ENCODE results near the gene MPRIP. TPM values are rescaled to one million over a fixed set of nuclear protein-coding genes. Genes with fewer than 3 reads are reported as not detected.

MPRIP gene
- total RNA-seq, 1 experiment from 2014 or later: 132 TPM

GRCh38 chr17:17198281-17198680 is 156.0 kb downstream of the MPRIP start:
- Mint-ChIP-seq H3K36me3 (ENCODE audit: insufficient read depth in 1 of 3, low read depth in 3 of 3) (no peaks in the 10 kb centered on the region), H3K4me3 (no peak overlapping the region), H3K4me1 (no peaks in the 10 kb centered on the region), H3K27ac (no peak overlapping the region), H3K27me3 (ENCODE audit: low read depth) (peaks cover 4% of the 10 kb centered on the region), H3K9me3 (no peaks in the 10 kb centered on the region)
- H3K23ac ChIP-seq (ENCODE audit: insufficient read length, low read depth, low read length): no peak overlapping the region
- no peak overlapping the region for H3K18ac ChIP-seq (ENCODE audit: insufficient read length, low read depth, low read length)
- no peaks in the 10 kb centered on the region for H4K20me1 ChIP-seq (ENCODE audit: control insufficient read depth, insufficient read depth, insufficient read length)
- H2BK20ac ChIP-seq (ENCODE audit: low read depth, low read length, poor library complexity, severe bottlenecking): no peak overlapping the region
- H3K4me2 ChIP-seq (ENCODE audit: insufficient read depth, insufficient read length, low read length): no peak overlapping the region
- no peak overlapping the region for H3K4ac ChIP-seq (ENCODE audit: low read depth, low read length)
- no peak overlapping the region for H2AK5ac ChIP-seq (ENCODE audit: insufficient read length, low read length)
- no peak overlapping the region for H3K27ac ChIP-seq (ENCODE audit: insufficient read length, low read depth, low read length)
- H3K23me2 ChIP-seq (ENCODE audit: insufficient read length, low read depth, low read length, poor library complexity, severe bottlenecking): peaks cover 3% of the 10 kb centered on the region
- no peaks in the 10 kb centered on the region for H3K79me2 ChIP-seq (ENCODE audit: insufficient read depth, low read length)
- no peak overlapping the region for H3T11ph ChIP-seq (ENCODE audit: low read length)
- H2BK5ac ChIP-seq (ENCODE audit: insufficient read length, low read length): no peak overlapping the region
- TF ChIP-seq, protein P1, sequence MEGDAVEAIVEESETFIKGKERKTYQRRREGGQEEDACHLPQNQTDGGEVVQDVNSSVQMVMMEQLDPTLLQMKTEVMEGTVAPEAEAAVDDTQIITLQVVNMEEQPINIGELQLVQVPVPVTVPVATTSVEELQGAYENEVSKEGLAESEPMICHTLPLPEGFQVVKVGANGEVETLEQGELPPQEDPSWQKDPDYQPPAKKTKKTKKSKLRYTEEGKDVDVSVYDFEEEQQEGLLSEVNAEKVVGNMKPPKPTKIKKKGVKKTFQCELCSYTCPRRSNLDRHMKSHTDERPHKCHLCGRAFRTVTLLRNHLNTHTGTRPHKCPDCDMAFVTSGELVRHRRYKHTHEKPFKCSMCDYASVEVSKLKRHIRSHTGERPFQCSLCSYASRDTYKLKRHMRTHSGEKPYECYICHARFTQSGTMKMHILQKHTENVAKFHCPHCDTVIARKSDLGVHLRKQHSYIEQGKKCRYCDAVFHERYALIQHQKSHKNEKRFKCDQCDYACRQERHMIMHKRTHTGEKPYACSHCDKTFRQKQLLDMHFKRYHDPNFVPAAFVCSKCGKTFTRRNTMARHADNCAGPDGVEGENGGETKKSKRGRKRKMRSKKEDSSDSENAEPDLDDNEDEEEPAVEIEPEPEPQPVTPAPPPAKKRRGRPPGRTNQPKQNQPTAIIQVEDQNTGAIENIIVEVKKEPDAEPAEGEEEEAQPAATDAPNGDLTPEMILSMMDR (conservative IDR thresholded peaks at IDR 0.05): no peak
- no peak overlapping the region for H3K56ac ChIP-seq (ENCODE audit: insufficient read length, low read depth, low read length)
- WGBS (ENCODE audit: extremely low coverage, insufficient read length, low lambda C conversion rate): no CpG with 5 or more reads among the region's 1 CpG
- H2BK12ac ChIP-seq (ENCODE audit: insufficient read length, low read depth, low read length): no peak overlapping the region
- no peaks in the 10 kb centered on the region for H3K9me3 ChIP-seq (ENCODE audit: control insufficient read depth, low read depth, low read length)
- no peak overlapping the region for H3K9ac ChIP-seq (ENCODE audit: extremely low read depth, insufficient read length, low read length)
- no peaks in the 10 kb centered on the region for H3K4me1 ChIP-seq (ENCODE audit: insufficient read depth, low read length)
- H2BK120ac ChIP-seq (ENCODE audit: low read depth, low read length, poor library complexity, severe bottlenecking): no peak overlapping the region
- no peak overlapping the region for H4K8ac ChIP-seq (replicated peaks; ENCODE audit: insufficient read length, low read depth, low read length)
- no peak overlapping the region for H2AFZ ChIP-seq (ENCODE audit: low read length)
- no peaks in the 10 kb centered on the region for H3K79me1 ChIP-seq (ENCODE audit: insufficient read depth, low read depth, low read length, poor library complexity, severe bottlenecking)
- H3K14ac ChIP-seq (ENCODE audit: insufficient read depth, low read length): no peak overlapping the region
- no peaks in the 10 kb centered on the region for H3K27me3 ChIP-seq (ENCODE audit: insufficient read depth, low read length)
- DNase-seq: no peak
- no peak overlapping the region for H2BK15ac ChIP-seq (ENCODE audit: low read depth, low read length)
- no peak overlapping the region for H4K91ac ChIP-seq (ENCODE audit: insufficient read length, low read depth, low read length)
- H4K5ac ChIP-seq (ENCODE audit: insufficient read length, low read depth, low read length): no peak overlapping the region

Measured in H9 (cell line).